Measurements from ENCODE around the gene RBL2.
"Not testable (repeated sequence)": the region's sequence is repeated elsewhere in the genome, so short reads cannot be mapped to it uniquely, and the experiment has no call there.

The RBL2 gene

DNA sequence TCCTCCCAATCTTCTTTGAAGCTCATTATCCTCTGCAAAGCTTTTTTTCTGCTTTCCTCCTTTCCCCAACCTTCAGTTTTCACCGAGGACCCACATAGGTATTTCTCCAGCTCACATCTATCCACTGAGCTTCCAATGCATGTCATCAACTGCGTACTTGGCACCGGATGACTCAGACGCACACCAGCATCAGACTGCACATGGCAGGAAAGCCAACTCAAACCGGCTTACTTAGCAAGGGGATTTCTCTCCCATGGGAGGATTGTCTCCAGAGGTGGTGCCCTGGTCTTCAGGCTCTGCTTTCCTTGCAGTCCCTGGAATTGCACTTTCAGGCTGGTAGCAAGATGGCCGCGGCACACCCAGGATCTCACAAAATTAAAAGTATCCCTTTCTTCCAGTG, 70.4 kb downstream of the RBL2 start:
- Histone ChIP-seq H3K9ac (peak overlapping the region in 10 of 11 experiments; percentile 66 to 86 (median 83); a peak in 17 of 22 replicates), H3K36me3 (no peaks in the 10 kb centered on the region), H3K4me3 (peak overlapping the region in 8 of 10 experiments; percentile 58 to 77 (median 66); a peak in 15 of 20 replicates), H4K20me1 (peaks cover 0 to 9% (median 0%) of the 10 kb centered on the region in 11 experiments; a peak in 2 of 22 replicates), H3K9me3 (replicated peaks in 1 of 11) (no peaks in the 10 kb centered on the region), H3K4me2 (peak overlapping the region; percentile 81 to 98 (median 92)), H3K4me1 (peaks cover 26 to 38% (median 35%) of the 10 kb centered on the region in 10 experiments), H3K27me3 (peaks cover 5 to 16% (median 11%) of the 10 kb centered on the region in 11 experiments; a peak in 12 of 22 replicates), H3K27ac (peak overlapping the region; percentile 36 to 87 (median 82); a peak in 19 of 22 replicates)
- no peak for TF ChIP-seq Cebpa-rat (IDR thresholded peaks at IDR 0.05)

DNA sequence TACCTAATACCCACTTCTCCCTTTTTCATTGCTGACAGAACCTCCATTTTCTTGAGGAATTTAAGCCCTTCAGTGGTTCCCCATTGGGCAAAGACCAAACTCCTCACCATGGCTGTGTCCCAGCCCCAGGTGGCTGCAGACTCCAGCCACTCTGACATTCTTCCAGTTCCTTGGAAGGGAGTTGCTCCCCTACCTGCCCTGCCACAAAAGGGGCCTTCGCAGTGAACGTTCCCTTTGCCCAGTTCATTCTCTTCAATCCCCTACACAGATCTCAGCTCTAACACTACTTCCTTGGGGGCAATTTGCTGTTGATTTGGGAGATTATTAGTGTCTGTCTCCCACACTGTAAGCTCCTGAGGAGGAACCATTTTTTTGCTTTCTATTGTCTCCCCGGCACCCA, 72.0 kb downstream of the RBL2 start:
- TF ChIP-seq Cebpa-rat (IDR thresholded peaks at IDR 0.05): no peak
- Histone ChIP-seq H3K9ac (no peak overlapping the region), H3K4me1 (peaks cover 27 to 45% (median 39%) of the 10 kb centered on the region in 10 experiments), H3K36me3 (no peaks in the 10 kb centered on the region), H3K9me3 (replicated peaks in 1 of 11) (no peaks in the 10 kb centered on the region), H3K27ac (no peak overlapping the region), H3K27me3 (peaks cover 5 to 14% (median 11%) of the 10 kb centered on the region in 11 experiments; a peak in 12 of 22 replicates), H3K4me2 (no peak overlapping the region; a peak in 1 of 22 replicates), H3K4me3 (no peak overlapping the region), H4K20me1 (peaks cover 0 to 5% (median 0%) of the 10 kb centered on the region in 11 experiments; a peak in 2 of 22 replicates)

DNA sequence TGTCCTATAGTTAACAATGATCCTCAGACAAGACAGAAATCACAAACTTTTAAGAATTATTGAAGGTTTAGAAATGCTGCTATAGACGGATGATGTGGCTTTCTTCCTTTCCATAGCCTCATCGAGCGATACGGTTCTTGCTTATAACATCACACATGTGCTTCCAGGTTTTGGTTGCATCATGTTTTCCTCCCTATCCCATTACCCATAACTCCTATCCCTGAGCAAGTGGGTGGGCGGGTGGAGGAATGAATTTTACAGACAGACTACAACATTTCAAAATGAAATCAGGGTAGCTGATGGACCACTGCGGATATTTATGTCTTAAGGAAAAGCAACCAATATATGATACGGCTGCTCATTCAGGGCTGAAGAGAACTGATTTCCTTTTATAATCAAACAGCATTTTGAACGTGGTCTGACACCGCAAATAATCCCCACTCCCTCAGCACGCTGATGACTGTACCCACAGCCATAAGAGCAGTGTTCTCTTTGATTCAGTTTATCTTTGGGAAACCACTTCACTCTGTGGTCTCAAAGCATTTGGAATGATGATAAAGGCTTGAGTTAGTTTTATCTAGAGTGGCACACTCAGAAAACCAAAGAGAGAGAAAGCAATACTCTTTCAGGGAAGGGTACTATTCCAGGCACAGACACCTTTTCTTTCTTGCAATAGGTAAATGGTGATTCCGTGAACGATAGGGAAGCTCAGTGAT, 73.4 kb downstream of the RBL2 start:
- H3K4me1 ChIP-seq: peaks cover 16 to 32% (median 28%) of the 10 kb centered on the region in 10 experiments

DNA sequence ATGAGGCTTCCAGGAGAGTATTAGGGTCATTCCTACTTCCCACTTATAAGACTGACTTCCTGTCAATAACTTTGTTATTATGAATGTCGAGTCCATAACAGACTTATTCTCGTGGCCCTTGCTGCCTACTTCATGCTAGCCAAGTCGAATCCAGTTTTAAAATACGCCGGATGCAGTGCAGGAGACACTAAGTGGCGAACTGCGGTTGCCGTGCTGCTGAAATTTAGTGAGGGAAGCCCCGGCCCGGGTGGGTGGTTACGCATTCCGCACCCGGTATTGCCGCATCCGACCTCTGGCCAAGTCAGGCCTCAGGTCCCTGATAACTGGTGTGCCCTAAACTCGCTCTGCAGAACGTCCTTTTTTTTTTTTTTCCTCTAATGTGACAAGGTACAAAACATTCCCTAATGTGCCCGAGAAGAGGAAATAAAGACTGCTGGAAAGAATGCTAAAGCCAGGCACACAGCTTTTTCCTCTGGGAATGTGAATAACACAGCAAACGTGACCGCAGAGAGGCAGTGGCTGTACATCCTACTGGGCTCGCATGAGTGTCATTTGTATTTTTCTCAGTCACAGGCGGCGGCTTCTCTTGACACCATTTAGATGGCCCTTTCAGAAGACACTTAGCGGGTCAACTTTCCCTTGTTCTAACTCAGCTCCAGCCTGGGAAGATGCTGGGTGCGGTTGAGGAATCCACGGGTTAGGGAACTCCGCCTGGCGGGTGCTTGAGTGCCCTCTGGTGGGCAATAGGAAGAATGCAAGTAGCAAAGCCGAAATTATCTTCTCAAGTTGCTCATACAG, 75.8 kb downstream of the RBL2 start:
- no peak overlapping the region for H3K27ac ChIP-seq
- peaks cover 0 to 7% (median 0%) of the 10 kb centered on the region in 11 experiments; a peak in 4 of 22 replicates for H3K36me3 ChIP-seq
- H3K27me3 ChIP-seq: no peaks in the 10 kb centered on the region
- peaks cover 6 to 20% (median 15%) of the 10 kb centered on the region in 10 experiments; a peak in 18 of 20 replicates for H3K4me1 ChIP-seq
- TF ChIP-seq Cebpa-rat (IDR thresholded peaks at IDR 0.05): no peak
- peaks cover 30 to 34% (median 33%) of the 10 kb centered on the region in 11 experiments for H3K9me3 ChIP-seq (replicated peaks in 1 of 11)
- H3K9ac ChIP-seq: no peak overlapping the region
- no peaks in the 10 kb centered on the region for H4K20me1 ChIP-seq
- H3K4me2 ChIP-seq: peak overlapping the region in 10 of 11 experiments; percentile 2 to 52 (median 28); a peak in 15 of 22 replicates
- no peak overlapping the region for H3K4me3 ChIP-seq

More for the DNA sequence above, 73.4 kb downstream of the RBL2 start:
- Histone ChIP-seq H3K27ac (no peak overlapping the region), H3K27me3 (peaks cover 0 to 2% (median under 1%) of the 10 kb centered on the region in 11 experiments; a peak in 7 of 22 replicates), H4K20me1 (no peaks in the 10 kb centered on the region), H3K9ac (no peak overlapping the region), H3K4me3 (no peak overlapping the region), H3K9me3 (replicated peaks in 1 of 11) (peaks cover 5 to 9% (median 8%) of the 10 kb centered on the region in 11 experiments), H3K36me3 (peaks cover 0 to under 1% (median 0%) of the 10 kb centered on the region in 11 experiments; a peak in 1 of 22 replicates), H3K4me2 (no peak overlapping the region)
- TF ChIP-seq Cebpa-rat (IDR thresholded peaks at IDR 0.05): no peak

DNA sequence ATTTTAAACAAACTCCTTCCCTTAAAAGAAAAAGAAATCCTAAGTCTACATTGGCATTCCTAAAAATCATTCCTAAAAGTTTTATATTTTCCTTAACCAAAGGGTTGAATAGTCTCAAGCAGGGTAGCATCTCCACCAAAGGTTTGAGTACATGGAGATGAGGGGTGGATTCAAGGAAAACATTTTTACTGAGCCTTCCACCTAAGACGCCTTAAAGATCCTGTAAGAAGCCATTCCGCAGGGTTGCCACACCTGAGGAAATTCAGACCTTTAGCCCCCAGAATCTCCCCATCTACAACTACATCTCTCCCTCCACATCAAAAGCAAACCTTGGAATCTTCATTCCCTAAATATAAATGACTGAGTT, 76.4 kb downstream of the RBL2 start:
- no peak for TF ChIP-seq Cebpa-rat (IDR thresholded peaks at IDR 0.05)
- Histone ChIP-seq H3K9me3 (replicated peaks in 1 of 11) (peaks cover 33 to 40% (median 37%) of the 10 kb centered on the region in 11 experiments), H3K27me3 (no peaks in the 10 kb centered on the region), H3K27ac (peak overlapping the region in 3 of 11 experiments; percentile 2 to 45 (median 6); a peak in 3 of 22 replicates), H3K4me1 (peaks cover 12 to 22% (median 15%) of the 10 kb centered on the region in 10 experiments; a peak in 18 of 20 replicates), H3K4me2 (no peak overlapping the region; a peak in 1 of 22 replicates), H4K20me1 (no peaks in the 10 kb centered on the region), H3K4me3 (no peak overlapping the region), H3K9ac (no peak overlapping the region; a peak in 1 of 22 replicates), H3K36me3 (peaks cover 0 to 7% (median 0%) of the 10 kb centered on the region in 11 experiments; a peak in 4 of 22 replicates)

DNA sequence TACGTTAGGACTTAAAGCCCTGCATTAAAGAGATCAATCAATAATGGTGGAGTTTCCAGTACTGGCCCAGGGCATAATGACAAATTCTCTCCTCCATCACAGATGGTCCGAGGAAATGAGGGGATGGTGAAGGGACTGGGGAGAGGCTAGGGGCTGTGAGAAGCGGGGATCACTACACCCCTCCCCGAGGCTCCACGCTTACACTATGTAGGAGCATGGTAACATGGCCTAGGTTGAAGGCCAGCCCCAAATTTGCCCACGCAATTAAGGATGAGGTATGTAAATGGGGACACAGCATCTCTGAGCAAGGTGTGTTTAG, 76.8 kb downstream of the RBL2 start:
- no peaks in the 10 kb centered on the region for H4K20me1 ChIP-seq
- no peak overlapping the region for H3K4me2 ChIP-seq
- no peak for TF ChIP-seq Cebpa-rat (IDR thresholded peaks at IDR 0.05)
- H3K4me1 ChIP-seq: peaks cover 15 to 25% (median 18%) of the 10 kb centered on the region in 10 experiments
- H3K9me3 ChIP-seq (replicated peaks in 1 of 11): peaks cover 33 to 43% (median 37%) of the 10 kb centered on the region in 11 experiments
- H3K9ac ChIP-seq: no peak overlapping the region; a peak in 1 of 22 replicates
- H3K27me3 ChIP-seq: no peaks in the 10 kb centered on the region
- H3K36me3 ChIP-seq: peaks cover 0 to 7% (median 0%) of the 10 kb centered on the region in 11 experiments; a peak in 4 of 22 replicates
- H3K27ac ChIP-seq: peak overlapping the region in 3 of 11 experiments; percentile 2 to 45 (median 6); a peak in 3 of 22 replicates
- no peak overlapping the region for H3K4me3 ChIP-seq

DNA sequence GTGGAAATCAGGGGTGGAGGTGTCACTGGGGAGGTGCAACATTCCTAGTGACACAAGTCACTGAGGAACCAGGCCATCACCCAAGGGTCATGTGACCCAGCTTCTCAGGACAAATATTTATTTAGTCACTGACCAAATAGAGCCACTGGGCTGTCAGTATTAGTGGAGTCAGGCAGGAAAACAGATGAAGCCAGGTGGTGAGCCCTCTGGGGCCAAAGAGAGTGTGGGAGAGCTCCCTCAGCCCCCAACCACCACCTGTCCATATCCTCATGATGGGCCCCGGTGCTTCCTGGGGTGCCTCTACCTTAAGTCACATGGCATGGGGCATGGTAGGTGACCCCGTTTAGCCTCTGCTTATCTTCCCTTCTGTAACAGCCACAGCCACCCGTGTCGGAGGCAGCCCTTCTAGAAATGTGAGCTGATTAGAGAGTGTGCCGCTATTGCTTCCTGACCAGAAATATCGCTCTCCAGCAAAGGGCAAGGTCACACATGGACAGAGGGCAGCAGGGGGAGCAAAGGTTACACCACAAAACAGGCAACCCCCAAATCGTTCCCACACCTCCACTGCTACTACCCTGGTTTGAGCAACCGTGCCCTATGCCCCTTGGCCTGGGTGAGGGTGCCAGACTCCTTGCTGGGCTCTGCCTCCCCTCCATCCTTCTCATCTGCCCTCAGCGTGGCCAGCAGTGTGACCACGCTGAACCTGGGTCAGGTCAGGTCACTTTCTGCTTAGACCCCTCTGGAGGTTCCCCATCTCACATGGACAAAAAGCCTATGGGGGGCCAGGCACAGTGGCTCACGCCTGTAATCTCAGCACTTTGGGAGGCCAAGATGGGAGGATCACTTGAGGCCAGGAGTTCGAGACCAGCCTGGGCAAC, 77.4 kb downstream of the RBL2 start:
- no peaks in the 10 kb centered on the region for H4K20me1 ChIP-seq
- peaks cover 33 to 43% (median 37%) of the 10 kb centered on the region in 11 experiments for H3K9me3 ChIP-seq (replicated peaks in 1 of 11)
- H3K4me2 ChIP-seq: no peak overlapping the region

DNA sequence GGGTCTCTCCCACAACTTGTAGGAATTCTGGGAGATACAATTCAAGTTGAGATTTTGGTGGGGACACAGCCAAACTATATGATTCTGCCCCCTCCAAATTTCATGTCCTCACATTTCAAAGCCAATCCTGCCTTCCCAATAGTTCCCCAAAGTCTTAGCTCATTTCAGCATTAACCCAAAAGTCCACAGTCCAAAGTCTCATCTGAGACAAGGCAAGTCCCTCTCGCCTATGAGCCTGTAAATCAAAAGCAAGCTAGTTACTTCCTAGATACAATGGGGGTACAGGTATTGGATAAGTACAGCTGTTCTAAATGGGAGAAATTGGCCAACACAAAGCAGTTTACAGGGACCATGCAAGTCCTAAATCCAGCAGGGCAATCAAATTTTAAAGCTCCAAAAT, 78.5 kb downstream of the RBL2 start:
- H3K27me3 ChIP-seq, H4K20me1 ChIP-seq, H3K4me2 ChIP-seq, H3K36me3 ChIP-seq, H3K27ac ChIP-seq, H3K4me3 ChIP-seq, H3K9ac ChIP-seq: not testable (repeated sequence)
- Histone ChIP-seq H3K9me3 (replicated peaks in 1 of 11) (peaks cover 33 to 43% (median 37%) of the 10 kb centered on the region in 11 experiments), H3K4me1 (peaks cover 33 to 43% (median 36%) of the 10 kb centered on the region in 10 experiments)

More for the DNA sequence above, 77.4 kb downstream of the RBL2 start:
- peaks cover 21 to 31% (median 24%) of the 10 kb centered on the region in 10 experiments for H3K4me1 ChIP-seq
- no peaks in the 10 kb centered on the region for H3K27me3 ChIP-seq
- H3K36me3 ChIP-seq: peaks cover 0 to 7% (median 0%) of the 10 kb centered on the region in 11 experiments; a peak in 4 of 22 replicates
- TF ChIP-seq Cebpa-rat (IDR thresholded peaks at IDR 0.05): no peak
- no peak overlapping the region; a peak in 1 of 22 replicates for H3K9ac ChIP-seq
- H3K27ac ChIP-seq: peak overlapping the region in 2 of 11 experiments; percentile 30 to 45; a peak in 4 of 22 replicates
- H3K4me3 ChIP-seq: no peak overlapping the region
